Ishikawa (cell line): ENCODE measurements around the gene VPS39.

Source experiments
- CEBPB ChIP-seq: IDR thresholded peaks from 2 replicates; pipeline ENCODE4 v1.6.1; 2012
- CREB1 ChIP-seq: IDR thresholded peaks from 2 replicates; pipeline ENCODE4 v1.6.1; 2012; ENCODE audit warnings: low read depth
- EGR1 ChIP-seq: IDR thresholded peaks from 2 replicates; pipeline ENCODE4 v1.6.1; 2012
- EP300 ChIP-seq: IDR thresholded peaks from 2 replicates; pipeline ENCODE4 v1.6.1; 2012; ENCODE audit warnings: borderline replicate concordance
- FOXM1 ChIP-seq: IDR thresholded peaks from 2 replicates; pipeline ENCODE4 v1.6.1; 2012; ENCODE audit warnings: low read depth, borderline replicate concordance
- NFIC ChIP-seq: IDR thresholded peaks from 2 replicates; pipeline ENCODE4 v1.6.1; 2012
- RAD21 ChIP-seq: IDR thresholded peaks from 2 replicates; pipeline ENCODE4 v1.6.1; 2012; ENCODE audit warnings: low read depth
- REST ChIP-seq: IDR thresholded peaks from 2 replicates; pipeline ENCODE4 v1.6.1; 2012; ENCODE audit warnings: low read depth, mild to moderate bottlenecking
- TAF1 ChIP-seq: IDR thresholded peaks from 2 replicates; pipeline ENCODE4 v1.6.1; 2012; ENCODE audit warnings: low read depth, mild to moderate bottlenecking
- TCF12 ChIP-seq: IDR thresholded peaks from 2 replicates; pipeline ENCODE4 v1.6.1; 2012; ENCODE audit warnings: low read depth
- TEAD4 ChIP-seq: IDR thresholded peaks from 2 replicates; pipeline ENCODE4 v1.6.1; 2012
- USF1 ChIP-seq: IDR thresholded peaks from 2 replicates; pipeline ENCODE4 v1.6.1; 2012
- YY1 ChIP-seq: IDR thresholded peaks from 2 replicates; pipeline ENCODE4 v1.6.1; 2012; ENCODE audit warnings: low read depth
- ZBTB7A ChIP-seq: IDR thresholded peaks from 2 replicates; pipeline ENCODE4 v1.6.1; 2012; ENCODE audit warnings: low read depth
- TF ChIP-seq, protein P1 (sequence below): IDR thresholded peaks from 2 replicates; pipeline ENCODE4 v1.6.1; 2012

Gene VPS39

GRCh38 chr15:42215913-42216829 is 8.1 kb upstream of the VPS39 start:
- no peak for TF ChIP-seq USF1
- TF ChIP-seq YY1: no peak
- no peak for TF ChIP-seq RAD21
- no peak for TF ChIP-seq EP300
- no peak for TF ChIP-seq TCF12
- TF ChIP-seq EGR1: no peak
- no peak for TF ChIP-seq CREB1
- no peak for TF ChIP-seq FOXM1
- TF ChIP-seq TAF1: no peak

DNA sequence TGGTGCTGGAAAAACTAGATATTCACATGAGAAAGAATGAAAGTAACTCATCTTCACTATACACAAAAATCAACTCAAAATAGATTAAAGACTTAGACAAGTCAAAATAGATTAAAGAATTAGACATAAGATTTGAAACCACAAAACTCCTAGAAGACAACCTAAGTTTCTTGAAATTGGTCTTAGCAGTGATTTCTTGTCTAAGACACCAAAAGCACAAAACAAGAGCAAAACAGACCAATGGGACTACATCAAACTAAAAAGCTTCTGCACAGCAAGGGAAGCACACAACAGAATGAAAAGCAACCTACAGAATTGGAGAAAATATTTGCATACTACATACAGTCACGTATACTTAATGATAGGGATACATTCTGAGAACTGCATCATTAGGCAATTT is 6.5 kb upstream of the VPS39 start:
- TF ChIP-seq ZBTB7A (no peak), TAF1 (no peak)

DNA sequence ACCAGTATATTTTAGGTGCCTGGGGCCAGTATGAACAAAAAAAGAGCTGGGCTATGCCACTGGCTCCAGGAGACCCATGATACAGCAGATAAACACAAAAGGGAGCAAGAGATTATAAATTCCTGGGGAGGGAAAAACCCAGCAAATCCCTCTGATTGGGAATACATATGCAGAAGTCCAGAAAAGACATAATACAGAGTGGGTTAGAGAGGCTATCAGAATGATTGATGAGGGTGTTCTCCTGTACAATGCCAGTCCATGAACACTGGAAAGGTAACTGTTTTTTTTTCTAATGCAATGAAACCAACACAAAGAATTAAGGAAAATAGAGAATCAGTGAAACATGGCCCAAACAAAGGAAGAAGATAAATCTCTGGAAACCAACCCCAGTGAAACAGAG is 5.4 kb upstream of the VPS39 start:
- TF ChIP-seq TCF12: no peak

DNA sequence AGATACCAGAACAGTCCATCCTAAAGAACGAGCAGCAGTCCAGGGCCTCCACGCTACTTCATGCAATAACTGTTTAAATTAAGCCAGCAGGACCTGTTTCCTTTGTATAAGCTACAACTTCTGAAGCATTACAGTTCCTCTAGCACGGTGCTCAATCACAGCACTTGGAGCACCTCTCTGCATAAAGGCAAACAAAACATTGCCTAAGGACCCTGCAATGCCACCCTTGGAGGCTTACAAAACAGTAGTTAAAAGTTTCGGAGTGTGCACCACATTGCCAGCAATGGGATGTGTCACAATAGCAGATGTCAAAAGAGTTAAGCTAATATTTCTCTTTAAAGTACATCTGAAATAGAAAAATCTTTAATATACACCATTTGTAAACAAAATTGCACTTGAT is 2.6 kb upstream of the VPS39 start:
- TF ChIP-seq CREB1 (no peak), ZBTB7A (no peak), REST (no peak)

- TF ChIP-seq TAF1: no peak
- no peak for TF ChIP-seq REST
- no peak for TF ChIP-seq CEBPB
- TF ChIP-seq YY1: no peak
- no peak for TF ChIP-seq USF1
- TF ChIP-seq NFIC: no peak
- TF ChIP-seq TEAD4: no peak
- no peak for TF ChIP-seq RAD21
- no peak for TF ChIP-seq EP300
- no peak for TF ChIP-seq CREB1
- TF ChIP-seq, protein P1, sequence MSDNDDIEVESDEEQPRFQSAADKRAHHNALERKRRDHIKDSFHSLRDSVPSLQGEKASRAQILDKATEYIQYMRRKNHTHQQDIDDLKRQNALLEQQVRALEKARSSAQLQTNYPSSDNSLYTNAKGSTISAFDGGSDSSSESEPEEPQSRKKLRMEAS: no peak
- TF ChIP-seq TCF12: no peak
- no peak for TF ChIP-seq ZBTB7A
- TF ChIP-seq FOXM1: no peak
- TF ChIP-seq EGR1: no peak
Measured at GRCh38 chr15:42206406-42206805, 1.7 kb downstream of the VPS39 start.

DNA sequence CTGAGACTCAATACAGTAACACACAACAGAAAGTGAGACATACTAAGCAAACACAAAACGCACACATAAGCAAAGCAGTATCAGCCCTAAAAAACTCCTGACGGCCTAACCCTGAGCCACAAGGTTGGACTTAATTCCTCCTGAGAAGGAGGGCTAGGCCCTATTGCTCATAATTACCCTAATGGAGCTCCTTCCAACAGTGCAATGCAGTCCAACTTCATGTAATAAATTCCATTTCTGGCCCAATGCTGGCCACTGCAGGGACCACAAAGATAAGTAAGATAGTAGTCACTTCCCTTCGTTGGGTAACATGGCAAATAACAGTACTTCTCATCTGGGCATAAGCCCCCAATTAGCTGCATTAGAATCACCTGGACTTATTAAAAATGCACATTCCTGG is 4.2 kb downstream of the VPS39 start:
- no peak for TF ChIP-seq FOXM1
- no peak for TF ChIP-seq EGR1
- TF ChIP-seq REST: no peak
- TF ChIP-seq USF1: no peak
- TF ChIP-seq RAD21: no peak
- no peak for TF ChIP-seq EP300
- no peak for TF ChIP-seq NFIC
- no peak for TF ChIP-seq TAF1
- TF ChIP-seq, protein P1: no peak
- no peak for TF ChIP-seq CREB1
- TF ChIP-seq CEBPB: no peak
